Fibroblast of peridontal ligament (primary cell): ENCODE measurements around the gene NMNAT1.
"Not testable (repeated sequence)": the region's sequence is repeated elsewhere in the genome, so short reads cannot be mapped to it uniquely, and the experiment has no call there.

Experiments
- DNase-seq: peaks from one replicate; pipeline ENCODE4 v3.0.0-alpha.2; 2010; ENCODE audit errors: extremely low read depth

Gene NMNAT1

GRCh38 chr1:9920606-9921005 is 22.7 kb upstream of the NMNAT1 start:
- no peak for DNase-seq

GRCh38 chr1:9922342-9922741 is 20.9 kb upstream of the NMNAT1 start:
- DNase-seq = no peak

- DNase-seq = no peak
Observed at GRCh38 chr1:9927259-9927658, 16.0 kb upstream of the NMNAT1 start.

GRCh38 chr1:9929431-9930385 is 13.6 kb upstream of the NMNAT1 start:
- DNase-seq = no peak

- DNase-seq = peak; percentile 78
Observed at GRCh38 chr1:9942399-9942938, 806 bp upstream of the NMNAT1 start.

- DNase-seq = no peak
Observed at GRCh38 chr1:9946315-9946714, 3.0 kb downstream of the NMNAT1 start.

GRCh38 chr1:9957726-9958125 is 14.5 kb downstream of the NMNAT1 start:
- DNase-seq = no peak

- DNase-seq = no peak
Observed at GRCh38 chr1:9960011-9960410, 16.7 kb downstream of the NMNAT1 start.

GRCh38 chr1:9960706-9961562 is 17.7 kb downstream of the NMNAT1 start:
- DNase-seq = peak; percentile 6

- no peak for DNase-seq
Observed at GRCh38 chr1:9984253-9984652, 41.0 kb downstream of the NMNAT1 start.

GRCh38 chr1:9985001-9985400 is 41.7 kb downstream of the NMNAT1 start:
- DNase-seq = peak; percentile 41

GRCh38 chr1:9989773-9990172 is 46.5 kb downstream of the NMNAT1 start:
- no peak for DNase-seq

- DNase-seq = no peak
Observed at GRCh38 chr1:9990944-9991343, 47.7 kb downstream of the NMNAT1 start.

- no peak for DNase-seq
Observed at GRCh38 chr1:9992910-9993309, 49.6 kb downstream of the NMNAT1 start.

GRCh38 chr1:9993561-9994075 is 50.3 kb downstream of the NMNAT1 start:
- DNase-seq = no peak

- DNase-seq = no peak
Observed at GRCh38 chr1:9996624-9997582, 53.6 kb downstream of the NMNAT1 start, which contains the start of gene RBP7. Gene RBP7, plus strand, starts transcription at chr1:9997228. Its CDS starts 31 bp downstream, at chr1:9997259.

GRCh38 chr1:10001016-10001665 is 57.9 kb downstream of the NMNAT1 start:
- no peak for DNase-seq

- not testable (repeated sequence) for DNase-seq
Observed at GRCh38 chr1:10005248-10005647, 62.0 kb downstream of the NMNAT1 start.

GRCh38 chr1:10007169-10007568 is 63.9 kb downstream of the NMNAT1 start:
- peak; percentile 23 for DNase-seq

- no peak for DNase-seq
Observed at GRCh38 chr1:10014016-10014415, 70.7 kb downstream of the NMNAT1 start.
